Mammary epithelial cell (primary cell): ENCODE measurements around the gene AMPD3.

ENCODE experiments used
- CTCF ChIP-seq, 2 donors: IDR thresholded peaks in 1 of 2; conservative IDR thresholded peaks in 1 of 2; 2 replicates each; pipeline ENCODE4 v1.5.1; 2011 to 2012; ENCODE audit warnings: inconsistent platforms in 2 of 2, low read length in 2 of 2, mild to moderate bottlenecking in 2 of 2, control low read depth in 1 of 2, low read depth in 1 of 2; ENCODE audit not compliant: insufficient read depth in 1 of 2; ENCODE audit errors: extremely low read depth in 1 of 2
- EZH2 ChIP-seq: IDR thresholded peaks from 2 replicates; pipeline ENCODE4 v1.6.1; 2012; ENCODE audit warnings: low read length, inconsistent platforms, borderline replicate concordance

- TF ChIP-seq CTCF (conservative IDR thresholded peaks at IDR 0.05 in 1 of 2, IDR thresholded peaks at IDR 0.05 in 1 of 2; ENCODE audit: extremely low read depth in 1 of 2, insufficient read depth in 1 of 2, low read depth in 1 of 2, low read length in 2 of 2) = no peak
- no peak for TF ChIP-seq EZH2
Measured at GRCh38 chr11:10498426-10499250, 43.6 kb downstream of the AMPD3 start.
